ENCODE data around the gene VSTM1.

DNA sequence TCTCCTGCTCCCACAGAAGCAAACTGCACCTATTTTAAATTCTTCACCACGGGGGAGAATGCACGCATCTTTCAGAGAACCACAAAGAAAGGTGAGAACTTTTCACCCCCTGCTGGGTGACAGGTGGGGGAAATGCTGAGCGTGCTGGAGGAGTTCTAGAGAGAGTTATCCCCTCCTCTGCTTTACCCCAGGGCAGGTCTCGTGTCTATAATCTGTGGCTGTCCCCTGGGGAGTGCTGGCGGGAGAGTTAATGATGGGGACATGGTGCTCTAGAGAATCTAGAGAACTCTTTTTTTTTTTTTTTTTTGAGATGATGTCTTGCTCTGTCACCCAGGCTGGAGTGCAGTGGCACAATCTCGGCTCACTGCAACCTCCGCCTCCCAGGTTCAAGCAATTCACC, 65.5 kb downstream of the VSTM1 start:
- TF ChIP-seq POLR2AphosphoS5 (IDR thresholded peaks at IDR 0.05) (no peak), POLR2A (IDR thresholded peaks at IDR 0.05) (no peak)
- TF ChIP-seq, protein P1, sequence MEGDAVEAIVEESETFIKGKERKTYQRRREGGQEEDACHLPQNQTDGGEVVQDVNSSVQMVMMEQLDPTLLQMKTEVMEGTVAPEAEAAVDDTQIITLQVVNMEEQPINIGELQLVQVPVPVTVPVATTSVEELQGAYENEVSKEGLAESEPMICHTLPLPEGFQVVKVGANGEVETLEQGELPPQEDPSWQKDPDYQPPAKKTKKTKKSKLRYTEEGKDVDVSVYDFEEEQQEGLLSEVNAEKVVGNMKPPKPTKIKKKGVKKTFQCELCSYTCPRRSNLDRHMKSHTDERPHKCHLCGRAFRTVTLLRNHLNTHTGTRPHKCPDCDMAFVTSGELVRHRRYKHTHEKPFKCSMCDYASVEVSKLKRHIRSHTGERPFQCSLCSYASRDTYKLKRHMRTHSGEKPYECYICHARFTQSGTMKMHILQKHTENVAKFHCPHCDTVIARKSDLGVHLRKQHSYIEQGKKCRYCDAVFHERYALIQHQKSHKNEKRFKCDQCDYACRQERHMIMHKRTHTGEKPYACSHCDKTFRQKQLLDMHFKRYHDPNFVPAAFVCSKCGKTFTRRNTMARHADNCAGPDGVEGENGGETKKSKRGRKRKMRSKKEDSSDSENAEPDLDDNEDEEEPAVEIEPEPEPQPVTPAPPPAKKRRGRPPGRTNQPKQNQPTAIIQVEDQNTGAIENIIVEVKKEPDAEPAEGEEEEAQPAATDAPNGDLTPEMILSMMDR (IDR thresholded peaks at IDR 0.05), result no peak

Data from prostate gland (tissue), 2 donors.